Left renal cortex interstitium (tissue), 4 donors: ENCODE data around the gene IGF1R. TPM values are rescaled to one million over a fixed set of nuclear protein-coding genes. Genes with fewer than 3 reads are reported as not detected.
"Not testable (repeated sequence)": the region's sequence is repeated elsewhere in the genome, so short reads cannot be mapped to it uniquely, and the experiment has no call there.

Experiments
- DNase-seq, 4 donors: peaks; one replicate each; pipeline ENCODE4 v3.0.0-alpha.2; 2013; ENCODE audit warnings: low read depth in 4 of 4, low spot score in 2 of 4, missing footprints in 1 of 4
- polyA plus RNA-seq, 4 donors: library from polyadenylated mRNA; unstranded; fragments of 120-200 nt; gene quantifications; one replicate each; pipeline ENCODE4 v1.2.1, GENCODE V29; 2013; ENCODE audit not compliant: insufficient read length in 4 of 4

IGF1R gene
- polyA plus RNA-seq, 4 donors, result 38.3 to 61.2 (median 50.7) TPM

- DNase-seq, result no peak
These were observed 317.9 kb downstream of the IGF1R start for GRCh38 chr15:98966091-98966787.

GRCh38 chr15:98967096-98967495, 318.8 kb downstream of the IGF1R start:
- no peak for DNase-seq

- DNase-seq, result no peak
These were observed 319.6 kb downstream of the IGF1R start for GRCh38 chr15:98967916-98968315.

GRCh38 chr15:98968576-98968975, 320.2 kb downstream of the IGF1R start:
- no peak for DNase-seq

GRCh38 chr15:98969126-98969735, 320.9 kb downstream of the IGF1R start:
- no peak for DNase-seq

GRCh38 chr15:98970799-98971198, 322.5 kb downstream of the IGF1R start:
- DNase-seq, result no peak

- no peak for DNase-seq
These were observed 328.2 kb downstream of the IGF1R start for GRCh38 chr15:98976500-98976899.

- DNase-seq, result no peak
These were observed 329.1 kb downstream of the IGF1R start for GRCh38 chr15:98977441-98977840.

- no peak for DNase-seq
These were observed 329.8 kb downstream of the IGF1R start for GRCh38 chr15:98978153-98978552.

GRCh38 chr15:98980899-98981228, 332.5 kb downstream of the IGF1R start:
- DNase-seq, result no peak

GRCh38 chr15:98981851-98982722, 333.7 kb downstream of the IGF1R start:
- no peak for DNase-seq

- no peak for DNase-seq
These were observed 335.0 kb downstream of the IGF1R start for GRCh38 chr15:98983334-98983733.

GRCh38 chr15:98986281-98986680, 337.9 kb downstream of the IGF1R start:
- DNase-seq, result no peak

- no peak for DNase-seq
These were observed 346.6 kb downstream of the IGF1R start for GRCh38 chr15:98994892-98995291.

- DNase-seq, result no peak
These were observed 347.8 kb downstream of the IGF1R start for GRCh38 chr15:98996169-98996568.

GRCh38 chr15:98996624-98997023, 348.3 kb downstream of the IGF1R start:
- DNase-seq, result no peak

GRCh38 chr15:98997312-98997711, 349.0 kb downstream of the IGF1R start:
- no peak for DNase-seq

GRCh38 chr15:98997755-98998154, 349.4 kb downstream of the IGF1R start:
- no peak for DNase-seq

- no peak for DNase-seq
These were observed 349.9 kb downstream of the IGF1R start for GRCh38 chr15:98998279-98998678.

- no peak for DNase-seq
These were observed 350.9 kb downstream of the IGF1R start for GRCh38 chr15:98999233-98999632.

GRCh38 chr15:99002226-99002625, 353.9 kb downstream of the IGF1R start:
- DNase-seq, result no peak

GRCh38 chr15:99003317-99003716, 355.0 kb downstream of the IGF1R start:
- DNase-seq, result not testable (repeated sequence)
